Measurements from ENCODE around the gene PRSS38.

The PRSS38 gene

DNA sequence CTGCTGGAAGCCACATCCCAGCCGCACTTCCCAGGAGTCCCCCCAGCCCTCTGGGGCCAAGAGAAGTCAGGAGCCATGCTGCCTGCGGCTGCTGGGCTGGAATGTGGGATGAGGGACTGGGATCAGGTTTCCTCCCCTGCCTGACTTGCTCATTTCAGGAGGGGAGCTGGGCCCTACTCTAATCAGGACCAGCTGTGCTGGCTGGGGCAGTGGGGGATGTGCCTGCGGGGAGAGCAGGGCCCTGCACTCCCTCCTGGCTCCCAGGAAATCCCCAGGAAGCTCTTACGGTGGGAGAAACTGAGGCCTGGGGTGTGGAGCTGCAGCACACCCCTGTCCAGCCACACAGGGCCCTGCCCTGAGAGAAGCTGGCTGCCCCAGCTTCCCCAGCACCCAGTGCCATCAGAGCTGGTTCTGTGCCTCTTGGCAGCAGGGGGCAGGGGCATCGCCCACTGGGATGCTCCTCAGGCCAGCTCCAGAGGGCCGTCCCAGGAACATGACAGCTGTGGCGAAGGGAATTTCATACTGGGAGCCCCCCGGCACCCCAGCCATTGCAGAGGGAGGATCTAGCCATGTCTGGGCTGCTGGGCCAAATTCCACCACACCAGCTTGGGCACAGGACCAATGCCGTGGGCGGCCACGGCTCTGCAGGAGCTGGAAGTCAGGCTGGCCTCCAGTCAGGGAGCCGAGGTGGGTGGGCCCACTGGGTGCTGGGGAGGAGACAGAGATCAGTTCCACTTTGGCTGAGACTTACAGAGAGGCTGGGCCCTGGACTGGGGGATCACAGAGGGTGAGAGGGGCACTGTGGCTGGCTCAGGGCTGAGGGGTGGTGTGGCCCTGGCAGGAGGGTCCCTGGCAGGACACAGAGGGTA is 21.3 kb upstream of the PRSS38 start:
- no peak for DNase-seq

DNA sequence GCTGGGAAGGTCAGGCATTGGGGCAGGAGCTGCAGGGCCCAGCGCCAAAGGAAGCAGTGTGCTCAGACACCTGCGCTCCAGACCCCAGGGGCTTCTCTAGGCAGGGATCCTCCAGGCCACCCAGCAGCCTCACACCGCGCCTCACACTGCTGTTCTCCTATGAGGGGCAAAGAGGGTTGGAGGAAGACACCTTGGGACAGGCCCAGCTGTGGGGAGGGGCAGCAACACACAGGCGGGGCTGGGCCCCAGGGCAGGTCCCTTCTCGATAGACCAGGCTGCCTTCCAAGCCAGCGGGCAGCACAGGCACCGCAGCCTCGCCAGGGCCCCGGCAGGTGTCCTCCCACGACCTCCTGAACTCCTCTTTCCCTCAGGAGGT is 20.7 kb upstream of the PRSS38 start:
- DNase-seq = no peak

DNA sequence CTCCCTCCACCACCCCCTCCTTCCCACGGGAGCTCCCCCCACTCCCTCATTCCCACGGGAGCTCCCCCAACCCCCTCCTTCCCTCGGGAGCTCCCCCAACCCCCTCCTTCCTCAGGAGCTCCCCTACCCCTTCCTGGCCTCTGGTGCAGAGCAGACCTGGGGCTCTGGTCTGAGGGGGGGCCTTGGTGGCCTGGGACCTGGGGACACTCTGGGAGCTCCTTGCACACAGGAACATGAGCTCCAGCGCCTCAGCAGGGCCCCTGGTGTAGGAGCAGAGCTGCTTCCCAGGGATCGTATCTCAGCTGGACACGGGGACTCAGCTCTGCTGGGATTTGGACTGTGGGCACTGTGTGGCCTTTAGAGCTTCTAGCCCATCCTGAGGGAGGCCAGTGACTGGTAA is 19.7 kb upstream of the PRSS38 start:
- no peak for DNase-seq

DNA sequence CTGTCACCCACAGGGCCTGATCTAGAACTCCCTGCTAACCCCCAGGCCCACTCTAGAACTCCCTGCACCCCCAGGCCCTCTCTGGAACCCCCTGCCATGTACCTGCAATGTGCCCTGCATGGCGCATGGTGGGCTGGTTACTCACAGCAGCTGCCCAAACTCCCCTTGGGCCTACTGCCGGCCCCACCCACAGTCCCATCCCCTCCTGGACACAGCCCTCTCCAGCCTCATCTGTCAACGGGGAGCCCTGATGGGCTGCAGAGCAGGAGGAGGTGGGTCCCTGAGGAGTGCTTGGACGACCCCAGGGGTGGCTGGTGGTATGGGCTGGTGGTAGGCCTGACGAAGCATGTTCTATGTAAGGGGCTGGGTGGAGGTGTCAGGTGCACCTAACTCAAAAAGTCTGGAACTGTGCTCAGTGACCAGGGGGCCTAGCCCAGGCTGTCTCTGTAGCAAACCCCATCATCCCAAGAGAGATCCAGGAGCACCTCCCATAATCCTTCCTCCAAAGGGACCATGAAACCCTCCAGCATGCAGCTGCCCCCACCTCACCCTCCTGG is 19.0 kb upstream of the PRSS38 start:
- DNase-seq = no peak

DNA sequence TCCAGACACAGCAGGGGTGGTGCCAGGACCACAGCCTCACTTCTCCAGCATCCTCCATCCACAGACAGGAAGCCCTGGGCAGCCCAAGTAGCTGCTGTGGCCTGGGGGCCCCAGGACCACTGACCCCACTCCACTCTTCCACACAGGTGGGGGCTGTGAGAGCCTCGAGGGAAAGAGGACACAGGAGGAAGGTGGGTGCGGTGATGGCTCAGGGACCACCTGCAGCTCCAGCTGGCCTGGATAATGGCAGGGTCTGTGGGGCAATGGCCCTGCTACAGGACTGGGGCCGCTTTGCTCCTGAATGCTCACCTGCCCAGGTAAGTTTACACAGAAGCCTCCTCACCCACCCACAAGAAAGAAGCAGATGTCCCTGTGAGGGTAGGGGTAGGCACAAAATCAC is 18.3 kb upstream of the PRSS38 start:
- no peak for DNase-seq

DNA sequence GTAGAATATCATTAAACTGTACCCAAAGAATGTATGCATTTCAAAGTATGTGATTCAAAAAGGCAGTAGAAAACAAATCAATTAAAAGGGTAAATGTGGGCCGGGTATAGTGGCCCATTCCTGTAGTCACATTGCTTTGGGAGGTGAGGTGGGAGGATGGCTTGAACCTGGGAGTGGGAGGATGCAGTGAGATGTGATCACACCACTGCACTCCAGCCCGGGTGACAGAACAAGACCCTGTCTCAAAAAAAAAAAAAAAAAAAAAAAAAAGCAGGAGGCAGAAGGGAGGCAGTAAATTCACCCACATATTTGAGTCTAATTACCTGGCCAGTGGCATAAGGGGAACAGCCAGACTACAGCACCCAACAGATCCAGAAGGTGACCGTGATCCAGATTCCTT is 17.9 kb upstream of the PRSS38 start:
- DNase-seq = no peak

DNA sequence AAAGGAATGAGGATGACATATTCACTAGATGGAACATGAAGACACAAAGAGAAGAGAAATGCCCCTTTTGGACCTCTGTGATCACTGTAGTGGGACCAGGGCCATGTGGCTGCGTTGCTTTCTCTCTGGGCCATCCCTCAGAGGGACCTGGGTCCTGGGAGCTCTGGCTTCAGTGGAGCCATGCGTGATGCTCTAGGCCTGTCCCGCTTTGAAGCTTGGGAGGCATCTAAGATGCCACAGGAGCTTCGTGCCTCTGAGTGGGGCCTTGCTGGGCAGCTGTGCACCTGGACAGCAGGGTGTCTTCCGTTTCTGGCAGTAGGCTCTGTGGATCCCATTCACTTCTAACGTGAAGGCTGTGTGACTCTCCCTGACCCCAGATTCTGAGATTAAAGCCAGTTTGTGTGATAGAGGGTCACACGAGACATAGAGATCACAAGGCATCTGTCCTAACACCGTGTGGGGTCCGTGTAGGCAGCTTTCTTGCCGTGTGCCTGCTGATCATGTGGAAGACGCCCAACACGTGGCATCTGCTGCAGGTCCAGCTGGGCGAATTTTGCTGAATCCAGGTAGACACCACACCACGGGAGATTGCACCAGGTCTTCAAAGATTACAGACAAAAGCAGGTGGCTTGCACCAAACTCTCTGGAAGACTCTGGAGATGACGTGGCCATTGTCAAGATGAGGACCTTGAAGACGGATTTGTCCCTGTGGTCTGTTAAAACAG is 17.2 kb upstream of the PRSS38 start:
- DNase-seq = no peak

DNA sequence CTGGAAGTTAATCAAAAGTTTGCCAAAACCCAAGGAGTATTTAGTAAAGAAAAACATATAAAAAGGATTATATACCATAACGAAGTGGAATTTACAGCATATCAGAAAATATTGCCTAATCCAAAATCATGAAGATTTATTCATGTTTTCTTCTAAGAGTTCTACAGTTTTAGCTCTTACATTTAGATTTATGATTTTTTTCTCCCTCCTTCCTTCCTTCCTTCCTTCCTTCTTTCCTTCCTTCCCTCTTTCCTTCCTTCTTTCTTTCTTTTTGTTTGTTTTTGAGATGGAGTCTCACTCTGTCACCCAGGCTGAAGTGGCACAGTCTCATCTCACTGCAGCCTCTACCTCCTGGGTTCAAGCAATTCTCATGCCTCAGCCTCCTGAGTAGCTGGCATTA is 15.7 kb upstream of the PRSS38 start:
- DNase-seq = no peak

DNA sequence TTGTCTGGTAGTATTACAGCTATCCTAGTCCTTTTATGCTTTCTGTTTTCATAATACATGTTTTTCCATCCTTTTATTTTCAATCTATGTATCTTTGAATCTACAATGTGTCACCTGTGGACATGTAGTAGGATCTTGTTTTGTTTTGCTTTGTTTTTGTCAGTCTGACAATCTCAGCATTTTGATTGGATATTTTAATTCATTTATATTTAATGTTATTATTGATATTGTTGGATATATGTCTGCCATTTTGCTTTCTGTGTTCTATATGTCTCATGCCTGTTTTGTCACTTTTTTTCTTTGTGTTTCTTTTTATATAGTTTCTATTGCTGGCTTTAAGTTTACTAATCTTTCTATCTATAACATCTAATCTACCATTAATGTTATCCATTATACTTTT is 11.5 kb upstream of the PRSS38 start:
- DNase-seq = no peak

DNA sequence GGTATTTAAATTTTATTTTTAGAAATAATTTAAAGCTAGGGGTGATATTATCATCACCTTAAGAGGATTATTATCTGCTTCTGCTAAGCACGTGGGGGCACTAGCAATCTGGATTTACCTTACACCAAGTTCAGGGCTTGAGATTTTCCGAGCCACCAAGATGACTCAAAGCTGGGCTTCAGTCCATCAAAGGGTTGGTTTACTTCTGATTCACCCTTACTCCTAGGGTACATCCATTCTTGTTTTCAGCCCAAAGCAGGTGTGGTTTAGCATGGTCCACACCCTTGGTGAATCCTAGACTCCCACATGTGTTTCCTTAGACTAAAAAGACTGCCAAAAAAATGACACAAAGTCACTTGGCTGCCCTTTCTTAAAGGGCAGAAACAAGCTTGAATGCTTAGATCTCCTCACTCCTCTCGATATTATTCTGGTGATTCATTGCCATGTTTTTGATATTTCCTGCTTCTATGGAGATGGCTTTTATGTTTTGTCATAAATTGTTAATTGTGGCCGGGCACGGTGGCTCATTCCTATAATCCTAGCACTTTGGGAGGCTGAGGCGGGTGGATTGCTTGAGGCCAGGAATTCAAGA is 9.8 kb upstream of the PRSS38 start:
- DNase-seq = no peak

DNA sequence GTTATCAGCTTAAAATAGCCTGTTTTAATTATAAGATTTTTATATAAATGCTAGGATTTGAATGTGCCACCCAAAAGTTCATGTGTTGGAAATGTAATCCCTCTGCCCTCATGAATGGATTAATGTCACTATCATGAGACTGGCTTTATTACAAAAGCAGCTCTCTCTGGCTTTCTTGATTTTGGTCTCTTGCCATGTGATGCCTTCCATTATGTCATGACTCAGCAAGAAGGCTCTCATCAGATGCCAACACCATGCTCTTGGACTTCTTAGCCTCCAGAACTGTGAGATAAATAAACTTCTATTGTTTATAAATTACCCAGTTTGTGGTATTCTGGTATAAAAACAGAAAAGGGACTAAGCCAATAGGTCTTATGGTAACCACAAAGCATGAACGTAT is 6.9 kb upstream of the PRSS38 start:
- no peak for DNase-seq

DNA sequence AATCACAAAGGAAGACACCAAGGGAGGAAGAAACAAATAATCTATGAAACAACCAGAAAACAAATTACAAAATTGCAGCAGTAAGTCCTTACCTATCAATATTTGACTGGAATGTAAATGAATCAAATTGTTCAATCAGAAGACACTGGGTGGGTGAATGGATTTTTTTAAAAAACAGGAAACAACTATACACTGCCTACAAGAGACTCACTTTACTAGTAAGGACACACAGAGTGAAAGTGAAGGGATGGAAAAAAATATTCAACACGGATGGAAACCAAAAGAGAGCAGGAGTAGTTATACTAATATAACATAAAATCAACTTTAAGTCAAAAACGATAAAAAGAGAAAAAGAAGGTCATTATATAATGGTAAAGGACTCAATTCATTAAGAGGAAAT is 6.4 kb upstream of the PRSS38 start:
- DNase-seq = no peak

DNA sequence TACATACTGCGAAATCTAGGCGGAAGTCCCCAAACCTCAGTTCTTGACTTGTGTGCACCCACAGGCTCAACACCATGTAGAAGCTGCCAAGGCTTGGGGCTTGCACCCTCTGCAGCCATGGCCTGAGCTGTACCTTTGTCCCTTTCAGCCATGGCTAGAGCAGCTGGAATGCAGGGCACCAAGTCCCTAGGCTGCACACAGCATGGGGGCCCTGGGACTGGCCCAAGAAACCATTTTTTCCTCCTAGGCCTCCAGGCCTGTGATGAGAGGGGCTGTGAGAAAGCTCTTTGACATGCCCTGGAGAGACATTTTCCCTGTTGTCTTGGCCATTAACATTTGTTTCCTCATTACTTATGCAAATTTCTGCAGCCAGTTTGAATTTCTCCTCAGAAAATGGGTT is 1.5 kb upstream of the PRSS38 start:
- no peak for DNase-seq

DNA sequence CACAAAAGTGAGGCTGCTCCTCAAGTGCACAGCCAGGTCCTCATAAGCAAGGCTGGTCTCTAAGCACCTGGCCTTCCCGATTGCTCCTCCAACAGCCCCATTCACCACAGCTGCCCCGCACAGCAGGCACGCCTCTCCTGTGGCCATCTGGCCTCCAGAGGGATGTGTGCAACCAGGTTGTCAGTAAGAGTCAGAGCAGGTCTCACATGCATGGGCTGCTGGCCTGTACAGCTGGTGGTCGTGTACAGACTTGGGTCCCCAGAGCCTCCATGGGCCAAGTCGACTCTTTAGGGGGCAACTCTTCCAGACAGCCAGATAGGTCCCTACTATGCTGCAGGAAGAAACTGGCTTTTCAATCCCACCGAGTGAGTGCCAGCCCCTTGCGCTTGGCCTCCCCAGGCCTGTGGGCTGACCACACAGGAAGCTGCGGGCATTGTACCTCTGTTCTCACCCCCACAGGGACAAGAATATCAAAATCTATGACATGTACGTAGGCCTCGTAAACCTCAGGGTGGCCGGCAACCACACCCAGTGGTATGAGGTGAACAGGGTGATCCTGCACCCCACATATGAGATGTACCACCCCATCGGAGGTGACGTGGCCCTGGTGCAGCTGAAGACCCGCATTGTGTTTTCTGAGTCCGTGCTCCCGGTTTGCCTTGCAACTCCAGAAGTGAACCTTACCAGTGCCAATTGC is 1.4 kb downstream of the PRSS38 start:
- no peak for DNase-seq

DNA sequence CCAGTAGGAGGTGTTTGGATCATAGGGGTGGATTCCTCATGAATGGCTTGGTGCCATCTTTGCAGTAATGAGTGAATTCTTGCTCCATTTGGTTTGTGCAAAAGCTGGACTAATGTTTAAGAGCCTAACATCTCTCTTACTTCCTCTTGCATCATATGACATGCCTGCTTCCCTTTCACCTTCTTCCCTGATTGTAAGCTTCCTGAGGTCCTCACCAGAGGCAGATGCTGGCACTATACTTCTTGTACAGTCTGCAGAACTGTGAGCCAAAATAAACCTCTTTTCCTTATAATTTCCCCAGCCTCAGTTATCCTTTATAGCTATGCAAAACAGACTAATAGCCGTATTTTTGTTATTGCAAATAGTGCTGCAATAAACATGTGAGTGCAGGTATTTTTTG is 8.1 kb downstream of the PRSS38 start:
- DNase-seq = no peak

DNA sequence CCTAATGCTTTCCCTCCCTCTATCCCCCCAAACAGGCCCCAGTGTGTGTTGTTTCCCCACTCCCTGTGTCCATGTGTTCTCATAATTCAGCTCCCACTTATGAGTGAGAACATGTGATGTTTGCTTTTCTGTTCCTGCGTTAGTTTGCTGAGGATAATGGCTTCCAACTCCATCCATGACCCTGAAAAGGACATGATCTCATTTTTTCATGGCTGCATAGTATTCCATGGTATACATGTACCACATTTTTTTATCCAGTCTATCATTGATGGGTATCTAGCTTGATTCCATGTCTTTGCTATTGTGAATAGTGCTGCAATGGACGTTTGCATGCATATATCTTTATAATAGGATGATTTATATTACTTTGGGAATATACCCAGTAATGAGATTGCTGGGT is 8.7 kb downstream of the PRSS38 start:
- DNase-seq = no peak

DNA sequence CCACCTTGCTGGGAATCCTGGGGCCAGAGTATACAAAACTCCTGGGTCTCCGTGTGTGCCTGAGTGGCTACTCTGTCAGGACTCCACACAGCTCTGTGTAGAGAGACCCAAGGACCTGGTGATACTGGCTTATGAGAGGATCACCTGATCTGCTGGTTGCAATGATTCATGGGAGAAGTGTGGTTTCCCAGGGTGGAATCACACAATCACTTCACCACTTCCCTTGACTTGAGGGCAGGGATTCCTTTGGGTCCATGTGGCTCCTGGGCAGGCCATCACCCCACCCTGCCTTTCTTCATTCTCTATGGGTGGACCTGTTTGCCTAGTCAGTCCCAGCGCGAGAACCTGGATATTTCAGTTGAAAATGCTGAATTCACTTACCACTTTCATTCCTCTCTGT is 13.3 kb downstream of the PRSS38 start:
- DNase-seq = no peak

DNA sequence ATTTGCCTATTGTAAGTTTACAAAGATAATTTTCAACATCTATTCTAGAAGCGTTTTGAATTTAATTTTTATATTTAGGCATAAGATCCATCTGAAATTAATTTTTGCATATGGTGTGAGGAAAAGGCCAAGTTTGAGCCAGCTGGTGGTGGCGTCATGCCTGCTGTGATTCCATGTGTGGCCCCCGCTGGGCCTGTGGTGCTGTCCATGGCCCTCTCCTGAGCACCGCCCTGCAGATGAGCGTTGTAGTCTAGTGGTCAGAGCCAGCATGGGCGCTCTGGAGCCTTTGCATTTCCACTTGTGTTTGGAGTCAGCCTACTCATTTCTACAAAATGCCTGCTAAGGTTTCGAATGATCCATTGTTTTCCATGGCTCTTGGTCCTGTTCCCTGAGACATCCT is 22.7 kb downstream of the PRSS38 start:
- no peak for DNase-seq

DNA sequence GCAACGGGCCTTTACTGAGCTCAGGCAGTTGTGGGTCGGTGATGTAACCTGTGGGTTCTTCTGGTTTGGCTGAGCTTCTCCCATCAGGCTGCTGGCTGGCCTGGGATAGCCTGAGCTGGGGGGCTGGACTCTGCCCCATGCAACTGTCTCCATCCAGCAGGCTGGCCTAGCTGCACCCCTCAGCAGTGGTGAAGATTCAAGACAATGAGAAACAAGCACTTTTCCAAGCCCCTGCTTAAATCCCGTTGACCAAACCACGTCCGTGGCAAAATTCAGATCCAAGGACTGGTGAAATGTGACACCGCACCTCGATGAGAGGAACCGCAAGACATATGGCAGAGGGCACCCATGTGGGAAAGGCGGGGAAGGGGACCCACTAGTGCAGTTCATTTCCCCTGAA is 25.6 kb downstream of the PRSS38 start:
- no peak for DNase-seq

DNA sequence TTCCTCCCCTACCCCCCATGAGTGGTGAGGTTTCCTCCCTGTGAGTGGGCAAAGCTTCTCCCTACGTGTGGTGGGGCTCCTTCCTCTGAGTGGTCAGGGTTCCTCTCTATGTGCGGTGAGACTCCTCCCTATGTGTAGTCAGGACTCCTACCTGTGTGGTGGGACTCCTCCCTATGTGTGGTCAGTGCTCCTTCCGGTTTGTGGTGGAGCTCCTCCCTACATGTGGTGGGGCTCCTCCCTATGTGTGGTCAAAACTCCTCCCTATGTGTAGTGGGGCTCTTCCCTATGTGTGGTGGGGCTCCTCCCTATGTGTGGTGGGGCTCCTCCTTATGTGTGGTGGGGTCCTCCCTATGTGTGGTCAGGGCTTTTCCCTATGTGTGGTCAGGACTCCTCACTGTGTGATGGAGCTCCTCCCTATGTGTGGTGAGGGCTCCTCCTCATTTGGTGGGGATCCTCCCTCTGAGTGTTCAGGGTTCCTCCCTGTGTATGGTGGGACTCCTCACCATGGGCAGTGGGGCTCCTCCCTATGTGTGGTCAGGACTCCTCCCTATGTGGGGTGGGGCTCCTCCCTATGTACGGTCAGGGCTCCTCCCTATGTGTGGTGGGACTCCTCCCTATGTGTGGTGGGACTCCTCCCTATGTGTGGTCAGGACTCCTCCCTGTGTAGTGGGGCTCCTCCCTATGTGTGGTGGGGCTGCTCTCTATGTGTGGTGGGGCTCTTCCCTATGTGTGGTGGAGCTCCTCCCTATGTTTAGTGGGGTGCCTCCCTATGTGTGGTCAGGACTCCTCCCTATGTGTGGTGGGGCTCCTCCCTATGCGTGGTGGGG is 29.1 kb downstream of the PRSS38 start:
- no peak for DNase-seq

DNA sequence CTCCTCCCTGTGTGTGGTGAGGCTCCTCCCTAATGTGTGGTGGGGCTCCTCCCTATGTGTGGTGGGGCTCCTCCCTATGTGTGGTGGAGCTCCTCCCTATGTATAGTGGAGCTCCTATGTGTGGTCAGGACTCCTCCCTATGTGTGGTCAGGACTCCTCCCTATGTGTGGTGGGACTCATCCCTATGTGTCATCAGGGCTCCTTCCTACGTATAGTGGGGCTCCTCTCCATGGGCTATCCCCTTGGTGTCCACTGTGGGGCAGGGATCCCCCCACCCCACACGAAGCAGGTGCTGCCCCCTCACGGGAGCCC is 29.6 kb downstream of the PRSS38 start:
- DNase-seq = no peak

DNA sequence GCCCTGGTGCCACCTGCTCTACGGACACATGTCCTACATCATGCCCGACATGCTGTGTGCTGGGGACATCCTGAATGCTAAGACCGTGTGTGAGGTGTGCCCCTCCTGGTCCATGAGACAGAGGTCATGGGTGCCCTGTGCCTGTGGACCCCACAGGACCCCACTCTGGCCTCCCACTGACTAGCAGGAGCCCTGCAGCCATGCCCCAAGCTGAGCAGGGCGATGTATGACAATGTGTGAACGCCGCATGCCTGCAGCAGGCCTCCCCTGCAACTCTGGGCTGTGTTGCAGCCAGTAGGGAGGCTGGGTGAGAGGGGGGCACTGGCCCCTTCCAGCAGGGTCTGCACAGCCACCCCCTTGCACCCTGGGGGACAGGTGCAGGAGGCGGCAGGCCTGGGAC is 30.0 kb downstream of the PRSS38 start:
- no peak for DNase-seq

All from NCI-H1436 (cell line).